Measurements from ENCODE around the gene ADSS2. TPM values are rescaled to one million over a fixed set of nuclear protein-coding genes. Genes with fewer than 3 reads are reported as not detected.

Gene ADSS2
- total RNA-seq, 1 experiment from 2014 or later = 55.0 TPM

- Histone ChIP-seq H3K27ac (ENCODE audit: low read length) (no peak overlapping the region), H3K4me3 (ENCODE audit: low read length) (no peak overlapping the region), H4K20me1 (ENCODE audit: low read length) (no peaks in the 10 kb centered on the region), H3K9ac (ENCODE audit: low read length) (no peak overlapping the region), H3K79me2 (ENCODE audit: low read length) (no peaks in the 10 kb centered on the region), H3K9me2 (replicated peaks; ENCODE audit: low read length) (no peaks in the 10 kb centered on the region), H3K36me3 (ENCODE audit: low read depth, low read length) (peaks cover 47% of the 10 kb centered on the region), H3F3A (ENCODE audit: low read length, unreplicated experiment) (no peaks in the 10 kb centered on the region), H3K27me3 (ENCODE audit: low read length) (no peaks in the 10 kb centered on the region), H3K4me1 (ENCODE audit: insufficient read depth, low read length) (no peaks in the 10 kb centered on the region), H3K4me2 (ENCODE audit: low read length) (no peak overlapping the region), H3K9me3 (ENCODE audit: low read length) (peaks cover 14% of the 10 kb centered on the region), H2AFZ (ENCODE audit: low read length) (no peak overlapping the region)
- DNase-seq (no peak), ATAC-seq (no peak)
- no TSS peak for BruUV-seq (replicated peaks)
- intact Hi-C loops (cut with micrococcal nuclease) = no loop called here
- ChIA-PET CTCF (no interaction called here), POLR2A (ENCODE audit: unreplicated experiment) (no interaction called here)
- TF ChIP-seq EZH2 (IDR thresholded peaks at IDR 0.05; ENCODE audit: low read length, unreplicated experiment) (no peak), EZH2phosphoT487 (IDR thresholded peaks at IDR 0.05; ENCODE audit: borderline replicate concordance, low read length) (no peak), CTCF (conservative IDR thresholded peaks at IDR 0.05; ENCODE audit: low read depth, low read length) (no peak)
Observed at GRCh38 chr1:244403431-244403830, 48.3 kb downstream of the ADSS2 start.

- Histone ChIP-seq H3K9ac (ENCODE audit: low read length) (no peak overlapping the region), H3K4me2 (ENCODE audit: low read length) (no peak overlapping the region), H3K27ac (ENCODE audit: low read length) (no peak overlapping the region), H3F3A (ENCODE audit: low read length, unreplicated experiment) (no peaks in the 10 kb centered on the region), H3K4me3 (ENCODE audit: low read length) (no peak overlapping the region; the same call in 1 of the 2 replicates), H2AFZ (ENCODE audit: low read length) (no peak overlapping the region), H3K36me3 (ENCODE audit: low read depth, low read length) (peaks cover 38% of the 10 kb centered on the region), H3K27me3 (ENCODE audit: low read length) (no peaks in the 10 kb centered on the region), H3K79me2 (ENCODE audit: low read length) (no peaks in the 10 kb centered on the region), H3K9me2 (replicated peaks; ENCODE audit: low read length) (no peaks in the 10 kb centered on the region), H3K9me3 (ENCODE audit: low read length) (peaks cover 14% of the 10 kb centered on the region), H4K20me1 (ENCODE audit: low read length) (no peaks in the 10 kb centered on the region), H3K4me1 (ENCODE audit: insufficient read depth, low read length) (no peaks in the 10 kb centered on the region)
- ChIA-PET POLR2A (ENCODE audit: unreplicated experiment) (no interaction called here), CTCF (no interaction called here)
- no peak for DNase-seq
- no peak for TF ChIP-seq EZH2phosphoT487 (IDR thresholded peaks at IDR 0.05; ENCODE audit: borderline replicate concordance, low read length)
- TF ChIP-seq EZH2 (IDR thresholded peaks at IDR 0.05; ENCODE audit: low read length, unreplicated experiment) = no peak
- no peak for TF ChIP-seq CTCF (conservative IDR thresholded peaks at IDR 0.05; ENCODE audit: low read depth, low read length)
- no TSS peak for BruUV-seq (replicated peaks)
- ATAC-seq = no peak
- intact Hi-C loops (cut with micrococcal nuclease) = no loop called here
Observed at GRCh38 chr1:244400974-244401373, 50.7 kb downstream of the ADSS2 start.

- TF ChIP-seq EZH2 (IDR thresholded peaks at IDR 0.05; ENCODE audit: low read length, unreplicated experiment) (no peak), EZH2phosphoT487 (IDR thresholded peaks at IDR 0.05; ENCODE audit: borderline replicate concordance, low read length) (no peak), CTCF (conservative IDR thresholded peaks at IDR 0.05; ENCODE audit: low read depth, low read length) (no peak)
- ATAC-seq (no peak), DNase-seq (no peak)
- peaks cover 16% of the 10 kb centered on the region for H3K36me3 ChIP-seq (ENCODE audit: low read depth, low read length)
- H3K27me3 ChIP-seq (ENCODE audit: low read length) = no peaks in the 10 kb centered on the region
- no peaks in the 10 kb centered on the region for H3F3A ChIP-seq (ENCODE audit: low read length, unreplicated experiment)
- no peaks in the 10 kb centered on the region for H3K9me2 ChIP-seq (replicated peaks; ENCODE audit: low read length)
- H3K4me1 ChIP-seq (ENCODE audit: insufficient read depth, low read length) = peaks cover 5% of the 10 kb centered on the region
- H3K79me2 ChIP-seq (ENCODE audit: low read length) = no peaks in the 10 kb centered on the region
- no peak overlapping the region for H3K4me3 ChIP-seq (ENCODE audit: low read length)
- H2AFZ ChIP-seq (ENCODE audit: low read length) = no peak overlapping the region
- no peak overlapping the region for H3K4me2 ChIP-seq (ENCODE audit: low read length)
- no TSS peak for BruUV-seq (replicated peaks)
- no peak overlapping the region for H3K27ac ChIP-seq (ENCODE audit: low read length)
- H3K9me3 ChIP-seq (ENCODE audit: low read length) = peaks cover 12% of the 10 kb centered on the region
- CTCF ChIA-PET = no interaction called here
- no peaks in the 10 kb centered on the region for H4K20me1 ChIP-seq (ENCODE audit: low read length)
- H3K9ac ChIP-seq (ENCODE audit: low read length) = no peak overlapping the region
- POLR2A ChIA-PET (ENCODE audit: unreplicated experiment) = interaction anchor here (0.7 kb wide), 1 partner anchor 259 kb away, joined by 4 read pairs; no protein-coding TSS in a partner anchor
- intact Hi-C loops (cut with micrococcal nuclease) = no loop called here
Observed at GRCh38 chr1:244397131-244397530, 54.6 kb downstream of the ADSS2 start.

Data from PC-3 (cell line).